Calu3 (cell line): ENCODE results near the gene PAK1IP1. TPM values are rescaled to one million over a fixed set of nuclear protein-coding genes. Genes with fewer than 3 reads are reported as not detected.

Source experiments
- BruUV-seq: library from RNA; stranded (reverse); fragments of 400-500 nt; replicated peaks from 2 replicates; lab custom pipeline; 2021; lab: Mats Ljungman, UMichigan
- CTCF ChIA-PET: fragments of 300-600 bp; sonication (Branson Sonifier 250); formaldehyde crosslinking; loops from one replicate; lab custom pipeline; 2022; ENCODE audit warnings: antibody characterized with exemption; lab: Charles Lee
- DNase-seq: peaks from one replicate; pipeline ENCODE4 v3.0.0; 2022
- H3K27ac Mint-ChIP-seq: one replicate; pipeline ENCODE4 v1.8.0; 2022; ENCODE audit warnings: mixed read lengths; ENCODE audit not compliant: unreplicated experiment
- H3K27me3 Mint-ChIP-seq: one replicate; pipeline ENCODE4 v1.8.0; 2022; ENCODE audit warnings: mixed read lengths; ENCODE audit not compliant: unreplicated experiment
- H3K36me3 Mint-ChIP-seq: one replicate; pipeline ENCODE4 v1.8.0; 2022; ENCODE audit warnings: mild to moderate bottlenecking, moderate library complexity, mixed read lengths; ENCODE audit not compliant: insufficient read depth, unreplicated experiment
- H3K4me1 Mint-ChIP-seq: one replicate; pipeline ENCODE4 v1.8.0; 2022; ENCODE audit warnings: mild to moderate bottlenecking, low read depth, mixed read lengths; ENCODE audit not compliant: unreplicated experiment
- H3K4me3 Mint-ChIP-seq: one replicate; pipeline ENCODE4 v1.8.0; 2022; ENCODE audit warnings: mild to moderate bottlenecking, low read depth, moderate library complexity, mixed read lengths; ENCODE audit not compliant: unreplicated experiment
- H3K9me3 Mint-ChIP-seq: one replicate; pipeline ENCODE4 v1.8.0; 2022; ENCODE audit warnings: low read depth, mixed read lengths; ENCODE audit not compliant: unreplicated experiment
- CTCF ChIP-seq: fragments of 200-600 bp; IDR thresholded peaks from one replicate; pipeline ENCODE4 v1.8.0; 2022; ENCODE audit warnings: antibody characterized with exemption; ENCODE audit not compliant: unreplicated experiment
- intact Hi-C: fragments of 100-400 bp; cut with micrococcal nuclease; formaldehyde crosslinking; loops from one replicate; pipeline ENCODE4 v1.10.0; 2022; ENCODE audit not compliant: unreplicated experiment
- total RNA-seq: library from RNA; stranded (reverse); gene quantifications from 2 replicates; pipeline ENCODE4 v1.2.3, GENCODE V29; 2022

Gene PAK1IP1
- total RNA-seq, 1 experiment from 2014 or later, result 15.8 TPM

DNA sequence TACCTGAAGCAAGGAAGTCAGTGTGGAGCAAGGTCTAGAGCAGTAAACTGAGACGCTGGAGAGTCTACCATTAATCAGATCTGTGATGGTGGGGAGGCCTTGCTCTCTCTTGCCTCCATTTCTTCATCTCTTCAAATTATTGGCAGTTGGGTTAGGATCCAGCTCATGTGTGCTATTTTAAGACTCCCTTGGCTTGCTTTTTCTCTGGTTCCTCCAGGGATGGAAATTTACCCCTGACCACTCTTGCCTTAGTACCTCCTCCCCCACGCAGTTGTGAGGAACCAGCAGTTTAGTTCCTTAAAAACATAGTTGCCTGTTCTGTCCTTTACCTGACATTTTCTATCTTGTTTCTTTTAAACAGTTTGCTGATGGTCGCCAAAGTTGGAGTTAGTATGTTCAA is 35.5 kb downstream of the PAK1IP1 start:
- Mint-ChIP-seq H3K36me3 (peaks cover 3% of the 10 kb centered on the region), H3K4me3 (no peak overlapping the region), H3K9me3 (no peaks in the 10 kb centered on the region), H3K27ac (no peak overlapping the region), H3K27me3 (no peaks in the 10 kb centered on the region), H3K4me1 (no peaks in the 10 kb centered on the region)
- CTCF ChIA-PET, result no interaction called here
- no peak for TF ChIP-seq CTCF
- no peak for DNase-seq
- no TSS peak for BruUV-seq
- intact Hi-C loops, result no loop called here

- no peak overlapping the region for H3K27ac Mint-ChIP-seq
- intact Hi-C loops, result no loop called here
- no peaks in the 10 kb centered on the region for H3K4me1 Mint-ChIP-seq
- CTCF ChIA-PET, result no interaction called here
- no peak overlapping the region for H3K4me3 Mint-ChIP-seq
- no peak for TF ChIP-seq CTCF
- H3K9me3 Mint-ChIP-seq, result no peaks in the 10 kb centered on the region
- no peaks in the 10 kb centered on the region for H3K36me3 Mint-ChIP-seq
- no peak for DNase-seq
- no TSS peak for BruUV-seq
- H3K27me3 Mint-ChIP-seq, result no peaks in the 10 kb centered on the region
Measured at GRCh38 chr6:10733151-10733715, 38.5 kb downstream of the PAK1IP1 start.

- Mint-ChIP-seq H3K4me3 (no peak overlapping the region), H3K9me3 (no peaks in the 10 kb centered on the region), H3K27me3 (no peaks in the 10 kb centered on the region), H3K36me3 (no peaks in the 10 kb centered on the region), H3K4me1 (no peaks in the 10 kb centered on the region), H3K27ac (peak overlapping the region; percentile 36)
- CTCF ChIA-PET, result no interaction called here
- DNase-seq, result no peak
- BruUV-seq, result no TSS peak
- intact Hi-C loops, result no loop called here
- TF ChIP-seq CTCF, result no peak
Measured at GRCh38 chr6:10733863-10734262, 39.1 kb downstream of the PAK1IP1 start.

- no peak for DNase-seq
- CTCF ChIA-PET, result interaction anchor here (0.7 kb wide), 1 partner anchor 102 kb away, joined by 3 read pairs; no protein-coding TSS in a partner anchor
- intact Hi-C loops, result no loop called here
- no peak for TF ChIP-seq CTCF
- Mint-ChIP-seq H3K36me3 (no peaks in the 10 kb centered on the region), H3K27me3 (no peaks in the 10 kb centered on the region), H3K27ac (no peak overlapping the region), H3K9me3 (no peaks in the 10 kb centered on the region), H3K4me3 (no peak overlapping the region), H3K4me1 (no peaks in the 10 kb centered on the region)
- BruUV-seq, result no TSS peak
Measured at GRCh38 chr6:10736731-10737130, 42.0 kb downstream of the PAK1IP1 start.
